Testis (tissue), 3 donors: ENCODE results near the gene FBXO5. TPM values are rescaled to one million over a fixed set of nuclear protein-coding genes. Genes with fewer than 3 reads are reported as not detected.

Experiments
- DNase-seq: peaks from one replicate; pipeline ENCODE4 v3.0.0-alpha.2; 2019
- H3K27ac ChIP-seq, 2 donors: fragments of 200-600 bp; sonication (generic); one replicate each; pipeline ENCODE4 v1.5.1; 2019
- H3K27me3 ChIP-seq: fragments of 200-600 bp; sonication (generic); one replicate; pipeline ENCODE4 v1.5.1; 2019
- H3K36me3 ChIP-seq: fragments of 200-600 bp; sonication (generic); one replicate; pipeline ENCODE4 v1.5.1; 2017; ENCODE audit warnings: low read depth; ENCODE audit errors: missing control alignments
- H3K4me1 ChIP-seq: fragments of 200-600 bp; sonication (generic); one replicate; pipeline ENCODE4 v1.5.1; 2019
- H3K4me3 ChIP-seq, 2 donors: fragments of 200-600 bp; sonication (generic); one replicate each; pipeline ENCODE4 v1.5.1; 2017 to 2019
- H3K9me3 ChIP-seq: fragments of 200-600 bp; sonication (generic); one replicate; pipeline ENCODE4 v1.5.1; 2017
- CTCF ChIP-seq, 3 experiments: fragments of 450-650 bp in 2 of 3; fragments of 200-600 bp in 1 of 3; sonication (generic) in 1 of 3; IDR thresholded peaks; one replicate each; pipeline ENCODE4 v1.5.1; 2016 to 2019; ENCODE audit warnings: antibody characterized with exemption in 3 of 3, mild to moderate bottlenecking in 2 of 3, moderate library complexity in 1 of 3
- POLR2A ChIP-seq: fragments of 450-650 bp; IDR thresholded peaks from one replicate; pipeline ENCODE4 v1.6.1; 2017; ENCODE audit warnings: antibody characterized with exemption, mild to moderate bottlenecking, moderate library complexity
- WGBS, 2 donors: methylation state at CpG; one replicate each; pipeline ENCODE4 v1.1.5; 2018; 5-methylcytosine and 5-hydroxymethylcytosine counted together
- intact Hi-C: fragments of 100-400 bp; cut with DNase I; formaldehyde crosslinking; loops from one replicate; pipeline ENCODE4 v1.15.1; 2023; ENCODE audit warnings: low total_unique reads
- polyA plus RNA-seq: library from polyadenylated mRNA; stranded (reverse); fragments of 350-450 nt; fragmentation: Illumina TruSeq; extraction: RNeasy Lipid Tissue Mini Kit (QIAGEN cat#74804); gene quantifications from one replicate; pipeline ENCODE4 v1.2.3, GENCODE V29; 2014; ENCODE audit warnings: low read depth, low replicate concordance; ENCODE audit not compliant: insufficient read depth
- total RNA-seq, 2 donors: library from RNA; depleted of rRNA; stranded (reverse); fragments of >200 nt; gene quantifications; one replicate each; pipeline ENCODE4 v1.2.3, GENCODE V29; 2016

FBXO5 gene
- total and polyA plus RNA-seq, 3 donors from 2014 or later = 6.0 to 8.3 (median 6.8) TPM

DNA sequence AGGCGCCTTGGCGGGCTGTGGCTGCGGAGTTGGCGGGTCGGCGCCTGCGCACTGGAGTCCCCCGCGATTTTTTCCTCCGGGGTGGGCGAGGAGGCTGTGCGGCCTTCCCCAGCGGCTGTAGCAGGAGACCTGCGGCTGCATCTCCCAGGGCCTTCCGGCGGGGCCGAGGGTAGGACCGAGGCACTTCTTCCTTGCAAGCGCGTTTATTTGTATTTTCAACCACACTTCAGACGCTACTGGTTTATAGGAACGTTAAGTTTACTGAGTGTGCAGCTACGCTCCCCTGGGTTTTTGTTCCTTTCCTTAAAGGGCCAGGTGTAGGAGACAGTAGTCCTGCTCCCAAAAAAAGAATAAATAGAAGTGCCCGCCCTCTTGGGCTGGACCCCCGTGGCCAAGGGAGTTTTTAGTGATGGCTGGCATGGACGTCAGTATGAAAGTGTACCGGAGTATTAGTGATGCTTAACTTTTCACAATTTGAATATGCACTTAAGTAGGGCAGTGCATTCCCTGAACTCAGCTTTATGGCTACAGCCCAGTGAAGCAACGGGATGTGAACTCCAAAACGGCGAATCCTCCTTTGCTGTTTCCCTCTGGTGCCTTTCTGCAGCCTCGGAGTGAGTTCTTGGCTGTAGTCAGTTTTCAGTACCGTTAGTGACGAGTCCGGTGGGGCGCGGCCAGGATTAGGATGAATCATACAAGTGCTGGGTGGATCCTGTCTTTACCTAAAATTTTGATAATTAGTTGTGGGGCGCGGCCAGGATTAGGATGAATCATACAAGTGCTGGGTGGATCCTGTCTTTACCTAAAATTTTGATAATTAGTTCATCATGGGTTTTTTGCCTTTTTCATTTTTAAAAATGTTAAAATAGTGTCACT, 1.0 kb upstream of the FBXO5 start:
- no peaks in the 10 kb centered on the region for H3K36me3 ChIP-seq
- H3K4me3 ChIP-seq = peak overlapping the region; percentile 77 to 91
- H3K27me3 ChIP-seq = no peaks in the 10 kb centered on the region
- intact Hi-C loops = no loop called here
- peak overlapping the region; percentile 92 to 93 for H3K27ac ChIP-seq
- 0 to 1% methylated on average over 36 to 38 of the region's 38 CpGs for WGBS, 2 donors
- peaks cover 18% of the 10 kb centered on the region for H3K4me1 ChIP-seq
- no peaks in the 10 kb centered on the region for H3K9me3 ChIP-seq
- TF ChIP-seq CTCF (IDR thresholded peaks at IDR 0.05) (peak in 1 of 3 experiments; percentile 6), POLR2A (no peak)
- peak; percentile 87 for DNase-seq

DNA sequence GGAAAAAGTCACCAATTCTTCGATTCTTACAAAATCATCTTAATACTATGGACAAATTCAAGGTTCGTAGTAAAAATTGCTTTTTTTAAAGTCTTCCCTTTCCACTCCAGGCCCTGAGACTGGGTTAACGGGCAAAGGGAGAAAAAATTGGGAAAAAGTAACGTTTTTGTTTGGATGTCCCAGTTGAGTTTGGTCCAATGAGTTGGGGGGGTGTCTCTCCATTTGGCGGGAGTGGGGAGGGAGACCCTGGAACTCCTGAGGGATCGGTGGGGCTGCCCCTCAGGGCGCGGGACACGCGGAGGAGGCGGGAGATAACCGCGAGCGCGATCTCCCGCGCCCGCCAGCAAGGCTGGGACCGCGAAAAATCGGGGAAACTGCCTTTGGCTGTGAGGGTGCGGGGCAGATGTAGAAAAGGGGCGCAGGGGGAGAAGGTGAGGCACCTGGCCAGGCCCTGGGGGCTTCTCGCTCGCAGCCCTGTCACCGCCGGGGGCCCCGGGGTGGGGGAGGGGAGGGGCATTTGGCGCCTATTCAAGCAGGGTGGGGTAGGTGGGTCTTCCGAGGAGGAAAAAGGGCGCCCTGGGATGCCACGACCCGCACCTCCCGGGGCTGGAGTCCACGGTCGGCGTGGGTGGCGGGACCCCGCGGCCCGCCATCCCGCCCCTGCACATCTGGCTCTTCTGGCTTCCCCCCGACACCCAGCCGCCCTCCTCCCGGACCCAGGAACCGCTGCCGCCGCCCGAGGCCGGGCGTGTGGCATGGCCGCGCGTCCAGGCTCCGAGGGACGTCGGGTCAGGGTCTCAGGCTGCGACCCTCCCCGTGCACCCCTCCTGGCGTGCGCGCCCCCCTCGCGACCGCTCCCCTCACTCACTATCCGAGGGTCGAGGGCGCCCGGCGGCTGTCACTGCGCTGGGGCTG, 595 bp downstream of the FBXO5 start:
- H3K27me3 ChIP-seq = no peaks in the 10 kb centered on the region
- H3K4me3 ChIP-seq = peak overlapping the region; percentile 77 to 91
- no peaks in the 10 kb centered on the region for H3K9me3 ChIP-seq
- TF ChIP-seq CTCF (IDR thresholded peaks at IDR 0.05) = no peak
- TF ChIP-seq POLR2A = no peak
- 7% methylated on average over 46 to 55 of the region's 71 CpGs for WGBS, 2 donors
- intact Hi-C loops = no loop called here
- H3K27ac ChIP-seq = no peak overlapping the region
- no peak for DNase-seq
- peaks cover 18% of the 10 kb centered on the region for H3K4me1 ChIP-seq
- H3K36me3 ChIP-seq = no peaks in the 10 kb centered on the region

- peaks cover 18% of the 10 kb centered on the region for H3K4me1 ChIP-seq
- no peak for TF ChIP-seq CTCF (IDR thresholded peaks at IDR 0.05)
- no peak for TF ChIP-seq POLR2A
- no peaks in the 10 kb centered on the region for H3K9me3 ChIP-seq
- no peak for DNase-seq
- H3K4me3 ChIP-seq = peak overlapping the region in 1 of 2 donors; percentile 77
- no peaks in the 10 kb centered on the region for H3K36me3 ChIP-seq
- H3K27ac ChIP-seq = no peak overlapping the region
- WGBS, 2 donors = 36 to 41% methylated on average over 2 of the region's 2 CpGs
- no peaks in the 10 kb centered on the region for H3K27me3 ChIP-seq
- intact Hi-C loops = no loop called here
Measured at GRCh38 chr6:152981219-152981618, 1.6 kb downstream of the FBXO5 start.

DNA sequence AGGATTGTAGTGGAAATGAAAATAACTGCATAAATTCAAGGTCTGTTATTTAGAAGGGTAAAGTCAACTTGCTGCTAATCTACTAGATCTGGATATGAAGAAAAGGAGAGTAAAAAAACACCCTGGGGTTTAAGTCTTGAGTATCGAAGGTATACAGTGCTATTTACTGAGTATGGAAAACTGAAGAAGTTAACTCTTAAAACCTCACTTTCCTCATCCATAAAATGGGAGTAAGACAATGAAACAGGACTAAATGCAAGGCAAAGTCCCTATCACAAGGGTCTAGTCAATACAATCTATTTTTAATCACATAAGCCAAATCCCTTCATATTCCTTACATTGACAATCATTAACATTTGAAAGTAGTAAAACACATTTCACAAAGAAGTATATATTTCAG, 2.2 kb downstream of the FBXO5 start:
- no peak for DNase-seq
- WGBS, 2 donors = 66 to 84% methylated on average over 1 of the region's 1 CpG
- H3K36me3 ChIP-seq = no peaks in the 10 kb centered on the region
- no peak overlapping the region for H3K4me3 ChIP-seq
- no peaks in the 10 kb centered on the region for H3K27me3 ChIP-seq
- no peaks in the 10 kb centered on the region for H3K9me3 ChIP-seq
- intact Hi-C loops = no loop called here
- peaks cover 18% of the 10 kb centered on the region for H3K4me1 ChIP-seq
- TF ChIP-seq CTCF (IDR thresholded peaks at IDR 0.05) (no peak), POLR2A (no peak)
- no peak overlapping the region for H3K27ac ChIP-seq
